Adipocyte (in vitro differentiated cells): Measurements from ENCODE around the gene MDM2.

Experiments
- DNase-seq: peaks from one replicate; pipeline ENCODE4 v3.0.0-alpha.2; 2015; ENCODE audit warnings: low read depth
- H3K27me3 ChIP-seq: replicated peaks from 2 replicates; pipeline ENCODE4 v1.7.0; 2013; ENCODE audit warnings: mild to moderate bottlenecking, low read length, moderate library complexity; ENCODE audit not compliant: control insufficient read depth, insufficient read depth
- H3K36me3 ChIP-seq: 2 replicates; pipeline ENCODE4 v1.7.0; 2013; ENCODE audit warnings: low read length, mild to moderate bottlenecking, moderate library complexity; ENCODE audit not compliant: control insufficient read depth, insufficient read depth, severe bottlenecking
- H3K4me1 ChIP-seq: 2 replicates; pipeline ENCODE4 v1.7.0; 2013; ENCODE audit warnings: mild to moderate bottlenecking, low read length, moderate library complexity; ENCODE audit not compliant: control insufficient read depth, insufficient read depth
- H3K4me3 ChIP-seq: 2 replicates; pipeline ENCODE4 v1.7.0; 2013; ENCODE audit warnings: mild to moderate bottlenecking, low read length, moderate library complexity
- H3K9ac ChIP-seq: 2 replicates; pipeline ENCODE4 v1.7.0; 2013; ENCODE audit warnings: mild to moderate bottlenecking, low read length, moderate library complexity
- H3K9me3 ChIP-seq: 2 replicates; pipeline ENCODE4 v1.7.0; 2013; ENCODE audit warnings: mild to moderate bottlenecking, low read length, moderate library complexity; ENCODE audit not compliant: control insufficient read depth

MDM2 gene

DNA sequence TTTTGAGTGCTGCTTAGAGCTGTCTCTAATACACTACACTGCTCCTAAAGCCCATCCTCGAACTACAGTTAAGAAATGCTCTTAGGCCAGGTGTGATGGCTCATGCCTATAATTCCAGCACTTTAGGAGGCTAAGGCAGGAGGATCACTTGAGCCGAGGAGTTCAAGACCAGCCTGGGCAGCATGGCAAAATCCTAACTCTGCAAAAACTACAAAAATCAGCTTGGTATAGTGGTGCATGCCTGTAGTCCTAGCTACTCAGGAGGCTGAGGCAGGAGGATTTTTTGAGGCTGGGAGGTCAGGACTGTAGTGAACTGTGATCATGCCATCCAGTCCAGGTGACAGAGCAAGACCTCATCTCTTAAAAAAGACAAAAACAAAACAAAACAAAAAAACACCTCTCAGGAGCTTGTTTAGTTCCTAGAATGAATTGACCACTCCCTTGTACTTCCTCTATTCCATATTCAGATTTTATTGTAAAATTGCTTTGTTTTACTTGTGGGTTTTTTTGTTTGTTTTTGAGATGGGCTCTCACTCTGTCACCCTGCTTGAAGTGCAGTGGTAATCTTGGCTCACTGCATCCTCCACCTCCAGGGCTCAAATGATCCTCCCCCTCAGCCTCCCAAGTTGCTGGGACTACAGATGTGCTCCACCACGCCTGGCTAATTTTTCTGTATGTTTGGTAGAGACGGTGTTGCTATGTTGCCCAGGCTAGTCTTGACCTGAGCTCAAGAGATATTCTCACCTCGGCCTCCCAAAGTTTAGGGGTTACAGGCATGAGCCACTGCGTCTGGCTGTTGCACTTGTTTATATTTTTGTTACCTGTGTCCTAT is 13.6 kb downstream of the MDM2 start:
- DNase-seq = no peak
- Histone ChIP-seq H3K36me3 (peaks cover 99% of the 10 kb centered on the region), H3K9ac (peak overlapping the region; percentile 27), H3K4me3 (no peak overlapping the region), H3K9me3 (no peaks in the 10 kb centered on the region), H3K27me3 (no peaks in the 10 kb centered on the region), H3K4me1 (peaks cover 6% of the 10 kb centered on the region)

- H3K9me3 ChIP-seq = no peaks in the 10 kb centered on the region
- no peak overlapping the region for H3K9ac ChIP-seq
- no peak for DNase-seq
- peaks cover 14% of the 10 kb centered on the region for H3K4me1 ChIP-seq
- H3K27me3 ChIP-seq = no peaks in the 10 kb centered on the region
- no peak overlapping the region for H3K4me3 ChIP-seq
- peaks cover 98% of the 10 kb centered on the region for H3K36me3 ChIP-seq
These were observed 15.7 kb downstream of the MDM2 start for GRCh38 chr12:68823696-68824095.

GRCh38 chr12:68824131-68824530 is 16.2 kb downstream of the MDM2 start:
- H3K9ac ChIP-seq = no peak overlapping the region
- H3K4me1 ChIP-seq = peaks cover 14% of the 10 kb centered on the region
- H3K27me3 ChIP-seq = no peaks in the 10 kb centered on the region
- DNase-seq = no peak
- no peak overlapping the region for H3K4me3 ChIP-seq
- no peaks in the 10 kb centered on the region for H3K9me3 ChIP-seq
- peaks cover 98% of the 10 kb centered on the region for H3K36me3 ChIP-seq

DNA sequence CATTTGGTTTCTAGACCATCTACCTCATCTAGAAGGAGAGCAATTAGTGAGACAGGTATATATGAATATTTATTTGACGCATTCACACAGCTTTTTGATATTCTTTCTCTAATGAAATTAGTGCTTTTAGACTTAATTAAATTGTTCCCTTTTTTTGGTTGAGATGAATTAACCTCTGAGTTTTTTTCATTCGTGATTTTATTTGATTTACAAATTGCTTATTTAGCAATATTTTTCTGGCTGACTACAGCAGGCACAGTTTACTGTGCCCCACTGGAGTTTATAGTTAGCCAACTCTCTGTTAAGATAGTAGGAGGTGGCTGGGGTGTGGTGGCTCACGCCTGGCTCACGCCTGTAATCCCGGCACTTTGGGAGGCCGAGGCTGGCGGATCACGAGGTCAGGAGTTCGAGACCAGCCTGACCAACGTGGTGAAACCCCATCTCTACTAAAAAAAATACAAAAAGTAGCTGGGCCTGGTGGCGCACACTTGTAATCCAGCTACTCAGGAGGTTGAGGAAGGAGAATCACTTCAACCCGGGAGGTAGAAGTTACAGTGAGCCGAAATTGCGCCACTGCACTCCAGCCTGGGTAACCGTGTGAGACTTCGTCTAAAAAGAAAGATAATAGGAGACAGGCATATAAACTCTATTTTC is 16.7 kb downstream of the MDM2 start:
- no peak for DNase-seq
- Histone ChIP-seq H3K4me3 (no peak overlapping the region), H3K9me3 (no peaks in the 10 kb centered on the region), H3K36me3 (peaks cover 98% of the 10 kb centered on the region), H3K4me1 (peaks cover 14% of the 10 kb centered on the region), H3K27me3 (no peaks in the 10 kb centered on the region), H3K9ac (no peak overlapping the region)

DNA sequence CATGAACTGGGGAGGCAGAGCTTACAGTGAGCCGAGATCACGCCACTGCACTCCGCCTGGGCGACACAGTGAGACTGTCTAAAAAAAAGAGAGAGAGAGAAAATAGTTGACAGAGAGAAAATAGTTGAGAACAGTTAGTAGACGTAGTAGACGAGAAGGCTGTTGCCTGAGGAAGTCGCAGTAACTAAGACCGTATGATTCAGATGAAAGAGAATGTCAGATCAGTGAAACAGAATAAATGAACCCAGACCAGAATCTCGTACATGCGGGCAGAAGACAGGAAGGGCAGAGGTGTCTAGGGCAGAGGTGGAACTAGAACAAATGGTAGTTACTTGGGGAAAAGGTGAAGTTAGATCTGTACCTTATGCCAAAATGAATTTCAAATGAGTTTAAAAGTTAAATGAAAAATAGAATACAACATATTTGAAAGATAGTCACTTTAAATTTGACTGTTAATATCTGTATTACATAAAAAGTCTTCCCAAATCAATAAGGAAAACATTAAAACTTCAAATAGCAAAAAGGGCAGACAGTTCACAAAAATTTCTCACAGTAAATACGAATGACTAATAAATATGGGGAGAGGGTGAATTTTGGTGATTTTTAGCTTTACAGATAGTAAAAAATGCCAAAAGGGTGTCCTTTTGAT is 17.7 kb downstream of the MDM2 start:
- H3K27me3 ChIP-seq = no peaks in the 10 kb centered on the region
- H3K9ac ChIP-seq = no peak overlapping the region
- H3K4me3 ChIP-seq = no peak overlapping the region
- peaks cover 14% of the 10 kb centered on the region for H3K4me1 ChIP-seq
- H3K9me3 ChIP-seq = no peaks in the 10 kb centered on the region
- DNase-seq = no peak
- peaks cover 98% of the 10 kb centered on the region for H3K36me3 ChIP-seq

DNA sequence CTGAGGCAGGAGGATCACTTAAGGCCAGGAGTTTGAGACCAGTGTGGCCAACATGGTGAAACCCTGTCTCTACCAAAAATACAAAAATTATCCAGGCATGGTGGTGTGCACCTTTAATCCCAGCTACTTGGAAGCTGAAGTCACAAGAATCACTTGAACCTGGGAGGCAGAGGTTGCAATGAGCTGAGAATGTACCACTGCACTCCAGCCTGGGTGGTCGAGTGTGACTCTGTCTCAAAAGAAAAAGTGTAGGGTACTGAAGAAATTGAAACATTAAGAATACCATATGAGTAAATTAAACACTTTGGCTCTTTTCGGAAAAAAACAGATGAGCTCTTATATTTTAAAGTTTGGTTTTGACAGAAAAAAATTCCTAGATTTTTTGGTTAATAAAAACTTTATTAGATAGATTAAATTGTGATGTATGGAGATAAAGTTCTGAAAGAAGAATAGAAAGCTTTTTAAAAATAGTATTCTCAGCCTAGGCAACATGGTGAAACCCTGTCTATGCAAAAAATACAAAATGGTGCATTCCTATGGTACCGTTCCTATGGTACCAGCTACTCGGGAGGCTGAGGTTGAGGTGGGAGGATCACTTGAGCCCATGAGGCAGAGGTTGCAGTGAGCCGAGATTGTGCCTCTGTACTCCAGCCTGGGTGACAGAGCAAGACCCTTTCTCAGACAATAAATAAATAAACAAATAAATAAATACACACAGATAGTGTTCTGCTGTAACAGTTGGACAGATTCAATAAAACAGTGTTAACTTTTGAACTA is 20.1 kb downstream of the MDM2 start:
- Histone ChIP-seq H3K9ac (no peak overlapping the region), H3K4me1 (peaks cover 16% of the 10 kb centered on the region), H3K36me3 (peaks cover 94% of the 10 kb centered on the region), H3K27me3 (no peaks in the 10 kb centered on the region), H3K9me3 (no peaks in the 10 kb centered on the region), H3K4me3 (no peak overlapping the region)
- no peak for DNase-seq

DNA sequence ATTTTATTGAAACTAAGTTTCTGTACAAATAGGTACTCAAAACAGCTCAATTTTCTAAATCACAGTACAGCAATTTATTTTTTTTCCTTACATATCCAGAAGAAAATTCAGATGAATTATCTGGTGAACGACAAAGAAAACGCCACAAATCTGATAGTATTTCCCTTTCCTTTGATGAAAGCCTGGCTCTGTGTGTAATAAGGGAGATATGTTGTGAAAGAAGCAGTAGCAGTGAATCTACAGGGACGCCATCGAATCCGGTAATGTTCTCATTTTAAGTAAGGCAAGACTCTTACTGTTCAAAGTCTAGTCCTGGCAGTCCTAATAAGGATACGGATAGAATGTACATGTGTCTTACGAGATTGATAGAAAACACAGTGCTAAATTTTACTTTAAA is 20.7 kb downstream of the MDM2 start:
- no peaks in the 10 kb centered on the region for H3K27me3 ChIP-seq

DNA sequence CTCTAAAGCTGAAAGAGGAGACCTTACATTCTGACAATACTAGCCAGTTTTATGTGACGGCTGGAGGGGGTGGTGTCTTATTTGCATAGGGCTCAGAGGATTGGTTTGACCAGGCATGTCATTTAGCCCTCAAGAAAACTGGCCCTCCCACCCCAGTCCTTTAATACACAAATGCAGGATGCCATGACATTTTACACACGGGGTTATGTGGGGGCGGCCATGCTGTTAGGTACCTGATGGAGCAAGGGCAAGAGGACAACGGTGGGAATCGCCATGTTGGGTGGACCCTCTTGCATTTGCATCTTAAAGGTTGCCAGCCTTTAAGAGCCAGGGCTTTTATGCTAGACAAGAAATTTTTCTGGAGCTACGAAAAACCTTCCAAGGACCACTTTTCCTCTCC is 23.3 kb downstream of the MDM2 start:
- H3K9ac ChIP-seq = no peak overlapping the region
- H3K36me3 ChIP-seq = peaks cover 91% of the 10 kb centered on the region
- no peak overlapping the region for H3K4me3 ChIP-seq
- peaks cover 27% of the 10 kb centered on the region for H3K4me1 ChIP-seq
- no peaks in the 10 kb centered on the region for H3K9me3 ChIP-seq
- no peaks in the 10 kb centered on the region for H3K27me3 ChIP-seq
- no peak for DNase-seq

More for the DNA sequence above, 20.7 kb downstream of the MDM2 start:
- Histone ChIP-seq H3K36me3 (peaks cover 91% of the 10 kb centered on the region), H3K9me3 (no peaks in the 10 kb centered on the region), H3K4me1 (peaks cover 16% of the 10 kb centered on the region), H3K4me3 (no peak overlapping the region), H3K9ac (no peak overlapping the region)
- no peak for DNase-seq

DNA sequence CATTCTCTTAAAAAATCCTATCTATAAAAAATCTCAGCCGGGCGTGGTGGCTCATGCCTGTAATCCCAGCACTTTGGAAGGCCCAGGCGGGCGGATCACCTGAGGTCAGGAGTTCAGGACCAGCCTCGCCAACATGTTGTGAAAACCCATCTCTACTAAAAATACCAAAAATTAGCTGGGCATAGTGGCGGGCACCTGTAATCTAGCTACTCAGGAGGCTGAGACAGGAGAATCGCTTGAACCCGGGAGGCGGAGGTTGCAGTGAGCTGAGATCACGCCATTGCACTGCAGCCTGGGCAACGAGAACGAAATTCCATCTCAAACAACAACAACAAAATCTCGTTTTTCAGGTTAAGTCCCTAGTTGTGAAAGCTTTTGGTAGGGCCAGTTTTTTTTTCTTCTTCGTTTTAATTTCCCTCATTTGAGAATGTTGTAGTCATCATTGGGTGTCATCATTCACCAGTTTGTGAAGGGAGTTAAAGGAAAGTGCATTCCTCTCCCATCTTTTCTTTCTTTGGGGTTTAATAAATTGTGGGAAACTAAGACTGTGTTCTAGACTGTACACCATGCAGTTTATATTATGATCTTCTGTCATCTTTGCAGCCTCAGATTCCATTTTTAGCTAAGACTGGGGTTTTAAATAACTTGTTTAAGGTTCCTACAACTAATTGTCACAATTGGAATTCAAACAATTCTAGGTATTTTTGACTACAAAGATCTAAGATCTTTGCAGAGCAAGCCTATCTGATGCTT is 23.9 kb downstream of the MDM2 start:
- Histone ChIP-seq H3K27me3 (no peaks in the 10 kb centered on the region), H3K4me3 (no peak overlapping the region), H3K4me1 (peaks cover 27% of the 10 kb centered on the region), H3K36me3 (peaks cover 92% of the 10 kb centered on the region), H3K9ac (no peak overlapping the region), H3K9me3 (no peaks in the 10 kb centered on the region)
- DNase-seq = no peak

DNA sequence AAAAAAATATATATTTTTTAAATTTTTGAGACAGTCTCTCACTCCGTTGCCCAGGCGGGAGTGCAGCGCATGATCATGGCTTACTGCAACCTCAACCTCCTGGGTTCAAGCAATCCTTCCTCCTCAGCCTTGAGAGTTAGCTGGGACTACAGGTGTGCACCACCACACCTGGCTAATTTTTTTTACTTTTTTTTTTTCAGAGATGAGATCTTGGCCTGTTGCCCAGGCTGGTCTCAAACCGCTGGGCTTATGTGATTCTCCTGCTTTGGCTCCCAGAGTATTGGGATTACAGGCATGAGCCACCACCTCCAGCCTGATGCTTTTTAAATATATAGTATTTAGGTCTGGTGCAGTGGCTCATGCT is 24.5 kb downstream of the MDM2 start:
- no peak for DNase-seq
- Histone ChIP-seq H3K9ac (no peak overlapping the region), H3K9me3 (no peaks in the 10 kb centered on the region), H3K4me3 (no peak overlapping the region), H3K27me3 (no peaks in the 10 kb centered on the region), H3K36me3 (peaks cover 94% of the 10 kb centered on the region), H3K4me1 (peaks cover 27% of the 10 kb centered on the region)
